ENCODE results near the gene GALR1. TPM values are rescaled to one million over a fixed set of nuclear protein-coding genes. Genes with fewer than 3 reads are reported as not detected.
"Not testable (repeated sequence)": the region's sequence is repeated elsewhere in the genome, so short reads cannot be mapped to it uniquely, and the experiment has no call there.

Gene GALR1
- total and polyA plus RNA-seq, 9 donors, result under 0.01 to 0.09 (median 0.05) TPM

DNA sequence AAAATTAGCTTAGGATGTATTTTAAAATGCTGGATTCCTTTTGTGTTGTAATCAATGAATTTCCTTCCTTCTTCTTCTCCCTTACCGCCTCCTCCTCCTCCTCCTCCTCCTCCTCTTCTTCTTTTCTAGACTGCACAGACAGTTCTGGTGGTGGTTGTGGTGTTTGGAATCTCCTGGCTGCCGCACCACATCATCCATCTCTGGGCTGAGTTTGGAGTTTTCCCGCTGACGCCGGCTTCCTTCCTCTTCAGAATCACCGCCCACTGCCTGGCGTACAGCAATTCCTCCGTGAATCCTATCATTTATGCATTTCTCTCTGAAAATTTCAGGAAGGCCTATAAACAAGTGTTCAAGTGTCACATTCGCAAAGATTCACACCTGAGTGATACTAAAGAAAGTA lies 18.8 kb downstream of the GALR1 start:
- Histone ChIP-seq H3K27ac (ENCODE audit: low read length) (no peak overlapping the region), H3K4me3 (ENCODE audit: low read length) (no peak overlapping the region), H3K36me3 (ENCODE audit: control insufficient read depth, insufficient read depth, low read length) (no peaks in the 10 kb centered on the region), H3K4me1 (ENCODE audit: control insufficient read depth, insufficient read depth, low read length) (no peaks in the 10 kb centered on the region), H3K9me3 (replicated peaks; ENCODE audit: control insufficient read depth, low read depth, low read length) (peaks cover 2% of the 10 kb centered on the region), H3K27me3 (ENCODE audit: control insufficient read depth, insufficient read depth, low read length) (no peaks in the 10 kb centered on the region)
- DNase-seq, result no peak
- 53% methylated on average over 3 of the region's 9 CpGs for WGBS (ENCODE audit: insufficient coverage)

DNA sequence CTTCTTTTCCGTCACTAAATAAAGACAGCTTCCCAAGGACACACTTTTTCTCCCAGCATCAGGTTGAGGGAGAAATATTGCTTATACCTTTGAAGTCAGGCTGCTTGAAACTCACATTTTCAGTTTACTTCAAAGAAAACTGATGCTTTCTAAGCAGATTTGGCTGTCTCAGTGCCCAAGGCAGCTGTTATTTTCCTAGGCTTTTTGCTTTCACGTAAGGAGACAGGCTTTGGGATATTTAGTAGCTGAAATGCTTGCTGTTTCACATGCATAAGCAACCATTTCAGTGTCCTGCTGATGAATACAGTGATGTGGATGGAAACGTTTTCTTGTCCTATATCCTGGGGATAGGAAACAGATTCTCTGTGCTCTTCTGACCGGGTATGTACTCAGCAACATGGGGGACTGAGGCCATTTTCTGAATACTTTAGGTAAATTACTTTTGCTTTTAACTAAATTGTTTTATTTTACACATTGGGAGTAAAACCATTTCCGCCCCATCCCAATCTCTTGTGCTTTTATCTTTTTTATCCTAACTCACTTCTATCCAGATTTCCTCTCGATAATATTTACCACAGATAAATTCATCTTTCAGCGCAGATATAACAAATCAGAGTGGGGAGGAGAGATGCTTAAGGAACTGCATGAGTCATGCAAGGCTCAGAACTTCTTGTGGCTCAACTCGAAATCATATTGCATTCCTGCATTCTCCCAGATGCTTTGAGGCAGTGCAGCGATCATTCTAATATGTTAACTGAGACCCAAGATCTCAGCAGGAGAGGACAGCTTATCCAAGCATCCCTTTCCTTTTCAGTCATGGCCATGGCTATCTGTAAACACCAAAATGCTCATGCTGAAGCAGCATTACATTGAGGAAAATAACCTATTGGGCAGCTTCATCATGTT lies 22.2 kb downstream of the GALR1 start:
- H3K27me3 ChIP-seq (ENCODE audit: control insufficient read depth, insufficient read depth, low read length), result no peaks in the 10 kb centered on the region
- H3K27ac ChIP-seq (ENCODE audit: low read length), result no peak overlapping the region
- no peaks in the 10 kb centered on the region for H3K4me1 ChIP-seq (ENCODE audit: control insufficient read depth, insufficient read depth, low read length)
- no peak overlapping the region for H3K4me3 ChIP-seq (ENCODE audit: low read length)
- H3K9me3 ChIP-seq (replicated peaks; ENCODE audit: control insufficient read depth, low read depth, low read length), result peaks cover under 1% of the 10 kb centered on the region
- peak; percentile 7 for DNase-seq
- no peaks in the 10 kb centered on the region for H3K36me3 ChIP-seq (ENCODE audit: control insufficient read depth, insufficient read depth, low read length)
- 25% methylated on average over 3 of the region's 9 CpGs for whole genome bisulfite sequencing (ENCODE audit: insufficient coverage)

DNA sequence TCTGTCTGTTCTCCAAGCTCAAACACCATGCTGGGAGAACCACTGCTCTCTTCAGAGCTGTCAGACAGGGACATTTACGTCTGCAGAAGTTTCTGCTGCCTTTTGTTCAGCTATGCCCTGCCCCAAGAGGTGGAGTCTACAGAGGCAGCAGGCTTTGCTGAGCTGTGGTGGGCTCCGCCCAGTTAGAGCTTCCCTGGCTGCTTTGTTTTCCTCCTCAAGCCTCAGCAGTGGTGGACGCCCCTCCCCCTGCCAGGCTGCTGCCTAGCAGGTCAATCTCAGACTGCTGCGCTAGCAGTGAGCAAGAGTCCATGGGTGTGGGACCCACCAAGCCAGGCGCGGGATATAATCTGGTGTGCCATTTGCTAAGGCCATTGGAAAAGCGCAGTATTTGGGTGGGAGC lies 41.2 kb downstream of the GALR1 start:
- H3K27ac ChIP-seq (ENCODE audit: low read length); H3K36me3 ChIP-seq (ENCODE audit: control insufficient read depth, insufficient read depth, low read length); H3K4me1 ChIP-seq (ENCODE audit: control insufficient read depth, insufficient read depth, low read length); H3K27me3 ChIP-seq (ENCODE audit: control insufficient read depth, insufficient read depth, low read length); DNase-seq; H3K9me3 ChIP-seq (replicated peaks; ENCODE audit: control insufficient read depth, low read depth, low read length); H3K4me3 ChIP-seq (ENCODE audit: low read length): not testable (repeated sequence)
- 58% methylated on average over 2 of the region's 7 CpGs for WGBS (ENCODE audit: insufficient coverage)

DNA sequence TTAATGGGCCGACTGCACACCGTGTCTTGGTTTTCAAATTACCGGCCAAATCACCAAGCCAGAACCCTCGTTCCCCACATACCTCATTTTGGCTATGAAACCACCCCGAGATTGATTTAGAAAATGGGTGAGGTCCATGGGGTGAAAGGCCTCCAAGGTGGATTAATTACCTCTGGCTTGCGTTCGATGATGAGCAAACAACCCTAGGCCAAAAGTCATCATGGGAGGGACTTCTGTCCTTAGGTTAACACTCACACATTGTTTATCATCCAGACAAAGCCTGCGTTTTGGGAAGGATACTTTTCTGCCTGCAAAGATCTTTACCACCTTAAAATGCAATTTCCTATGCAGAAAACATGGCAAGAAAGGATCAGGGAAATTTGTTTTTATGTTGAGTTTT lies 48.5 kb downstream of the GALR1 start:
- Histone ChIP-seq H3K4me3 (ENCODE audit: low read length) (no peak overlapping the region), H3K27me3 (ENCODE audit: control insufficient read depth, insufficient read depth, low read length) (no peaks in the 10 kb centered on the region), H3K4me1 (ENCODE audit: control insufficient read depth, insufficient read depth, low read length) (no peaks in the 10 kb centered on the region), H3K27ac (ENCODE audit: low read length) (no peak overlapping the region), H3K9me3 (replicated peaks; ENCODE audit: control insufficient read depth, low read depth, low read length) (no peaks in the 10 kb centered on the region), H3K36me3 (ENCODE audit: control insufficient read depth, insufficient read depth, low read length) (no peaks in the 10 kb centered on the region)
- WGBS (ENCODE audit: insufficient coverage), result no CpG with 5 or more reads among the region's 8 CpGs
- DNase-seq, result no peak

DNA sequence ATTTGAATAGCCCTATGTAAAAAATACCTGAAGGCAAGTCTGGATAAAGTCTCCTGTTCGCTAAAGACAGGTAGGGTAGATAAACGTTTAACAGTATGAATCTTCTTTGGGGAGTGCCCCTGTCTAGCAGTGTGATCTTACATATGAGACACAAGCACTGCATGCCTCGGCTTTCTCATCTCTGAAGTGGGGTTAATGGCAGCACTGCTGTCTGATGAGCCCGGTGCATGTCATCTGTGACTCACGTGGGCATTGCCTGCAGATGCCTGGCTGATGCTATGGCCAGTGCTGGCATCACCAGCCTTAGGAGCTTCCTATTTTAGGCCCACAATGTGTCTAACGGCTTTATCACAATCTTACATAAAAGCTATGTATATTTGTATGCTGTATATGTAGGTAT lies 50.1 kb downstream of the GALR1 start:
- Histone ChIP-seq H3K27me3 (ENCODE audit: control insufficient read depth, insufficient read depth, low read length) (no peaks in the 10 kb centered on the region), H3K36me3 (ENCODE audit: control insufficient read depth, insufficient read depth, low read length) (no peaks in the 10 kb centered on the region), H3K9me3 (replicated peaks; ENCODE audit: control insufficient read depth, low read depth, low read length) (no peaks in the 10 kb centered on the region), H3K27ac (ENCODE audit: low read length) (no peak overlapping the region), H3K4me1 (ENCODE audit: control insufficient read depth, insufficient read depth, low read length) (no peaks in the 10 kb centered on the region), H3K4me3 (ENCODE audit: low read length) (no peak overlapping the region)
- no peak for DNase-seq
- WGBS (ENCODE audit: insufficient coverage), result 74% methylated on average over 5 of the region's 6 CpGs

DNA sequence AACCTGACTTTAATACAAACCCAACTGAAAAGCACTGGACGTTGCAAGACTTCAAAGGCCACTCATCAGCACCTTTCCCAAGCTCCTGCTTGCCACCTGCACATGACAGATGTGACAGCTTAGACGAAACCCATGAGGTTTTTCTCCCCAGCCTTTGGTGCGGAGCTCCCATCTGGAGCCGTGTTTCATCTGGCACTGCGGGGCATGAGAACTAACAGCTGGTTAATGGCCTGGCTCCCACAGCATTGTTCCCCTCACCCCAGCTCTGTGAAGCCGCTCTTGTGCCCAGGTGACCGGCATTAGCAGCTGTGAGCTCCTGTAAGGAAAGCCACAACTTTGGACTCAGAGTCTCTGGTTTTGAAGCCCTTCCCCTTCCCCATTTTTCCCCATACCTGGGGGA lies 50.9 kb downstream of the GALR1 start:
- Histone ChIP-seq H3K9me3 (replicated peaks; ENCODE audit: control insufficient read depth, low read depth, low read length) (no peaks in the 10 kb centered on the region), H3K27ac (ENCODE audit: low read length) (no peak overlapping the region), H3K4me1 (ENCODE audit: control insufficient read depth, insufficient read depth, low read length) (no peaks in the 10 kb centered on the region), H3K4me3 (ENCODE audit: low read length) (no peak overlapping the region), H3K36me3 (ENCODE audit: control insufficient read depth, insufficient read depth, low read length) (no peaks in the 10 kb centered on the region), H3K27me3 (ENCODE audit: control insufficient read depth, insufficient read depth, low read length) (no peaks in the 10 kb centered on the region)
- 57% methylated on average over 6 of the region's 7 CpGs for WGBS (ENCODE audit: insufficient coverage)
- DNase-seq, result no peak

DNA sequence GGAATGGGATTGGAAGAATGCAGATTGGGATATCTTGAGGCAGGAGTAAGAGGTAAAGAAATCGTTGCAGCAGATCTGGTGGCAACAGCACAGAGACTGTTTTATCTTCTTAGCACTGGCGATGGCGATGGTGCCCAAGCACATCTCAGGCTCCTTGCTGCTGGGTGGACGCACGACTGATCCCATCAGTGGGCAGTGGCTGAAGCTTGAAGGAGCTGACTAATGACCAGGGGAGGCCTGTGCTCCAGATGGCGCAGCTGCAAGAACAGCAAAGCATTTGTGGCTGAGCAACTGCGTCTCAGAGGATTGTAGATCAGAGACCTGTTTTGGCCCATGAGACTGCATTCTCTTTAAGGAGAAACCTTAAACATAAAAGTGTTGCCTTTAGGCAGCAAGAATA lies 54.6 kb downstream of the GALR1 start:
- WGBS (ENCODE audit: insufficient coverage), result 68% methylated on average over 7 of the region's 7 CpGs
- Histone ChIP-seq H3K4me3 (ENCODE audit: low read length) (no peak overlapping the region), H3K4me1 (ENCODE audit: control insufficient read depth, insufficient read depth, low read length) (no peaks in the 10 kb centered on the region), H3K36me3 (ENCODE audit: control insufficient read depth, insufficient read depth, low read length) (no peaks in the 10 kb centered on the region), H3K27ac (ENCODE audit: low read length) (no peak overlapping the region), H3K27me3 (ENCODE audit: control insufficient read depth, insufficient read depth, low read length) (no peaks in the 10 kb centered on the region), H3K9me3 (replicated peaks; ENCODE audit: control insufficient read depth, low read depth, low read length) (no peaks in the 10 kb centered on the region)
- DNase-seq, result no peak

DNA sequence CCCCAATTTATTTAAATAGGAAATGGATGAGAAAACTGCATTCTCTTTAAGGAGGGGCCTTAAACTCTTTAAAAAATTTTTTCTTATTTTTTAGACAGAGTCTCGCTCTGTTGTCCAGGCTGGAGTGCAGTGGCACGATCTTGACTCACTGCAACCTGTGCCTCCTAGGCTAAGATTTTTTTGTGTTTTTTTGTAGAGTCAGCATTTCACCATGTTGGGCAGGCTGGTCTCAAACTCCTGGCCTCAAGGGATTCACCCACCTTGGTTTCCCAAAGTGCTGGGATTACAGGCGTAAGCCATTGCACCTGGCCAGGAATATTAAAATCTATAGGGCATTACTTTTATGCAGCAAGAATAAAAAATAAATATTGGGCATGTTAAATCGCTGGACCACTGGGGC lies 56.0 kb downstream of the GALR1 start:
- Histone ChIP-seq H3K27me3 (ENCODE audit: control insufficient read depth, insufficient read depth, low read length) (no peaks in the 10 kb centered on the region), H3K4me3 (ENCODE audit: low read length) (no peak overlapping the region), H3K36me3 (ENCODE audit: control insufficient read depth, insufficient read depth, low read length) (no peaks in the 10 kb centered on the region), H3K4me1 (ENCODE audit: control insufficient read depth, insufficient read depth, low read length) (no peaks in the 10 kb centered on the region), H3K27ac (ENCODE audit: low read length) (no peak overlapping the region), H3K9me3 (replicated peaks; ENCODE audit: control insufficient read depth, low read depth, low read length) (no peaks in the 10 kb centered on the region)
- 89% methylated on average over 3 of the region's 4 CpGs for WGBS (ENCODE audit: insufficient coverage)
- DNase-seq, result no peak

DNA sequence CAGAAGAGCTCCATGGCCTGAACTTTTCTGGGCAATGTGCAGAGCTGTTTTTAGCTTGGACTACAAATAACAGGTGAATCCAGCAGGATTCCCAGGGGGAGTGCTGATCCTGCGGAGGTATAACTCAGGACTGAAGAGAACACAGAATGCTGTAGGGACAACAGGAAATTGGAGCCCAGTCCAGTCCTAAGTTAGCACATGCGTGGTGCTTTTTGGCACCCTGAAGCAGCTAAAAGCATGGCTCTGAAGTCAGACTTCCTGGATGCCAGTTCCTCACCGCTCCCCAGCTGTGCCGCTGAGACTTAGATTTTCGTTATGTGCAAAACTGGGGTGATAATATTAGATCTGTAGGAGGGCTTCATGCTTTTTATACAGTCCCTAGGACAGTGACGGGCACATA lies 58.6 kb downstream of the GALR1 start:
- Histone ChIP-seq H3K36me3 (ENCODE audit: control insufficient read depth, insufficient read depth, low read length) (no peaks in the 10 kb centered on the region), H3K4me3 (ENCODE audit: low read length) (no peak overlapping the region), H3K27ac (ENCODE audit: low read length) (no peak overlapping the region), H3K4me1 (ENCODE audit: control insufficient read depth, insufficient read depth, low read length) (no peaks in the 10 kb centered on the region), H3K9me3 (replicated peaks; ENCODE audit: control insufficient read depth, low read depth, low read length) (no peaks in the 10 kb centered on the region), H3K27me3 (ENCODE audit: control insufficient read depth, insufficient read depth, low read length) (no peaks in the 10 kb centered on the region)
- 56% methylated on average over 5 of the region's 6 CpGs for WGBS (ENCODE audit: insufficient coverage)
- DNase-seq, result no peak

DNA sequence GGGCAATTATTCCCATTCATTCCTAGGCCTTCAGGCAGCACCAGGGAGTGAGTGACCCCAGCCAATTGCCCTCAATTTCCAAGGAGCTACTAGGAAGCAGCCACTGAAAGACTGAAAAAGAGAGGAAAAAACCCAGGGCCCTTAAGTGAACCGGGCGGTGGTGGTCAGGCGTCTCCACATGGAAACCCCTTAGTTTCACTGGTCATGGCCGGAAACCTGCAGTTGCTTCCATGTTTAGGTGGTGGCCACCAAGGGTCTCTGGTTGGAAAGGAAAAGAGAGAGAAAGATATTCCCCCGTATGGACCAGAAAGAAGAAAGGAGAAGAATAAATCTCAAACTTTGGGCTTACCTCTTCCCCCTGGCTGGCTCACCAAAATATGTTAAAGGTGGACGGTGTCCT lies 64.9 kb downstream of the GALR1 start:
- H3K27ac ChIP-seq (ENCODE audit: low read length), result no peak overlapping the region
- WGBS (ENCODE audit: insufficient coverage), result no CpG with 5 or more reads among the region's 6 CpGs

More for the DNA sequence above, 64.9 kb downstream of the GALR1 start:
- no peaks in the 10 kb centered on the region for H3K4me1 ChIP-seq (ENCODE audit: control insufficient read depth, insufficient read depth, low read length)
- no peak for DNase-seq
- no peaks in the 10 kb centered on the region for H3K9me3 ChIP-seq (replicated peaks; ENCODE audit: control insufficient read depth, low read depth, low read length)
- no peaks in the 10 kb centered on the region for H3K36me3 ChIP-seq (ENCODE audit: control insufficient read depth, insufficient read depth, low read length)
- H3K27me3 ChIP-seq (ENCODE audit: control insufficient read depth, insufficient read depth, low read length), result no peaks in the 10 kb centered on the region
- no peak overlapping the region for H3K4me3 ChIP-seq (ENCODE audit: low read length)

All from muscle of leg (tissue), 11 donors.